Measurements from ENCODE around the gene UNC79.

DNA sequence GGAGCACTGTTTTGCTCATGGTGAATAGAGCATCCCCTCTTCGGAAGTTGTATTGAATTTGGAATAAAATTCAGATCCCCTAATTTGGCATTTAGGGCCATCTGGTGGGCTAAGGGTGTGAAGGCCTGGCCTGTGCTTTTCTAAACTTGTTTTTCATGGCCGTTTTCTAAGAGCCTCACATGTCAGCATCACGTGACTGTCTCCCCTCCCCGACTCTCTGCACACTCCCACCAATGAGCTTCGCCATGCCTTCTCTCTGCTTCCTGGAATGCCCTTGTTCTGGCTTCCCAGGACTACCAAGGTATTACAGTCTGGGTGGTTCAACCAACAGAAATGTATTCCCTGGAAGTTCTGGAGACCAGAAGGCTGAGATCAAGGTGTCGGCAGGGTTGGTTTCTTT, 272.2 kb downstream of the UNC79 start:
- TF ChIP-seq, protein P1, sequence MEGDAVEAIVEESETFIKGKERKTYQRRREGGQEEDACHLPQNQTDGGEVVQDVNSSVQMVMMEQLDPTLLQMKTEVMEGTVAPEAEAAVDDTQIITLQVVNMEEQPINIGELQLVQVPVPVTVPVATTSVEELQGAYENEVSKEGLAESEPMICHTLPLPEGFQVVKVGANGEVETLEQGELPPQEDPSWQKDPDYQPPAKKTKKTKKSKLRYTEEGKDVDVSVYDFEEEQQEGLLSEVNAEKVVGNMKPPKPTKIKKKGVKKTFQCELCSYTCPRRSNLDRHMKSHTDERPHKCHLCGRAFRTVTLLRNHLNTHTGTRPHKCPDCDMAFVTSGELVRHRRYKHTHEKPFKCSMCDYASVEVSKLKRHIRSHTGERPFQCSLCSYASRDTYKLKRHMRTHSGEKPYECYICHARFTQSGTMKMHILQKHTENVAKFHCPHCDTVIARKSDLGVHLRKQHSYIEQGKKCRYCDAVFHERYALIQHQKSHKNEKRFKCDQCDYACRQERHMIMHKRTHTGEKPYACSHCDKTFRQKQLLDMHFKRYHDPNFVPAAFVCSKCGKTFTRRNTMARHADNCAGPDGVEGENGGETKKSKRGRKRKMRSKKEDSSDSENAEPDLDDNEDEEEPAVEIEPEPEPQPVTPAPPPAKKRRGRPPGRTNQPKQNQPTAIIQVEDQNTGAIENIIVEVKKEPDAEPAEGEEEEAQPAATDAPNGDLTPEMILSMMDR (IDR thresholded peaks at IDR 0.05): no peak
- TF ChIP-seq POLR2A (IDR thresholded peaks at IDR 0.05) (no peak), POLR2AphosphoS5 (IDR thresholded peaks at IDR 0.05) (no peak)

Measured in transverse colon (tissue), 4 donors.